HG02970 (cell line): Measurements from ENCODE around the gene ADORA2A.
"Not testable (repeated sequence)": the region's sequence is repeated elsewhere in the genome, so short reads cannot be mapped to it uniquely, and the experiment has no call there.

Experiments used
- ATAC-seq: cut with Tn5 transposase; IDR thresholded peaks from one replicate; pipeline ENCODE4 v1.9.1; 2021; ENCODE audit warnings: mild to moderate bottlenecking, moderate library complexity, moderate number of reproducible peaks; ENCODE audit not compliant: unreplicated experiment, low FRiP score

Gene ADORA2A

GRCh38 chr22:24474649-24475255 lies 47.4 kb downstream of the ADORA2A start:
- no peak for ATAC-seq

DNA sequence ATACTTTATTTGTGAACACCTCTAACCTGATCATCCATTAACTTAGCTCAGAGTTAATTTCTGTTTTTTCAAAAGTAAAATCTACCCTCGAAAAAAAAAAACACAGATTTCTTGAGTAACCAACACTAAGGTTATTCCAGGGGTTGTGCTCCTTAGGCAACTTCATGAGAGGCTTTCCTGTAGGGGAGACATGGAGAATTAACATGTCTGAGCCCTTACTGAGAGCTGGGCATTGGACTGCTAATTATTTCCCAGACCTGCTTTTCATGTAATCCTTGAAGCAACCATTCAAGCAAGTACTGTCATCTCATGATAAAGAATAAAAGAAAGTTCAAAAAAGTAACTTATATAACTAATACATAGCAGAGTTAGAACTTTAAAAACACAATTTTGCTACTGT lies 54.2 kb downstream of the ADORA2A start:
- no peak for ATAC-seq

- ATAC-seq = no peak
These were observed 55.2 kb downstream of the ADORA2A start for GRCh38 chr22:24482575-24482974.

DNA sequence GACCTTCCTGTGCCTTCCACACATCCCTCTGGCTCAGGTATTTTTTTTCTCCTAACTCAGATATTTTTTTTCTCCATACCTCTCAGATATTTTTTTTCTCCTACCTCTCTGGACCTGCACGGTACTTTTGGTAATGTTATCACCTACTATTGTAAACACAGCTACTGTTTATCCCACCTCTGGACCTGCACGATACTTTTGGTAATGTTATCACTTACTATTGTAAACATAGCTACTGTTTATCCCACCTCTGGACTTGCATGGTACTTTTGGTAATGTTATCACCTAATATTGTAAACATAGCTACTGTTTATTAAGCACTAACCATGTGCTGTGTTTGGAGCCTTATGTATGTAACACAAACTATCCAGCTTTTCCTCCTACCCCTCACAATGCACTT lies 55.6 kb downstream of the ADORA2A start:
- ATAC-seq = no peak

DNA sequence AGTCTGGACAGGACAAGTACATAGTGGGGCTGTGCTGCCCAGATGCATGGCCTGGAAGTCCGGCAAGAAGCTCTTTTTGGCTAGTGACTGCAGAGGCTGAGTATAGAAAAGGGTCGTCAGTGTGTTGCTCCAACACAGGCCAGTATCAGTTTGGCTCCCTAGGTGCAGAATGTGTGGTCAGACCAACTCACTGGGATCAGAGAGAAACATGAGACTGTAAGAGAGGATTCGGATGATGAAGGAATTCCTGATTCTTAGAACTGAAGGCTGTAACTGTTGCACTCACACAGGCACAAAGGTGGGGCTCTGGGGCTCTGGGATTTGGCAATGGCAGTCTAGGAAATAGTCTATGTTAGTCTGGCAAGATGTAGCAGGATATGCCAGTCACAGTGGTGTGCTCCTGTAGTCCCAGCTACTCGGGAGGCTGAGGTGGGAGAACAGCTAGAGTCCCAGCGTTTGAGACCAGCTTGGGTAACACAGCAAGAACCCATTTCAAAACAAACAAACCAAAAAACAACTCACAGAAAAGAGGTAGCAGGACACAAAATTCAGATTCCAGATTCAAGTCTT lies 56.7 kb downstream of the ADORA2A start:
- ATAC-seq = no peak

DNA sequence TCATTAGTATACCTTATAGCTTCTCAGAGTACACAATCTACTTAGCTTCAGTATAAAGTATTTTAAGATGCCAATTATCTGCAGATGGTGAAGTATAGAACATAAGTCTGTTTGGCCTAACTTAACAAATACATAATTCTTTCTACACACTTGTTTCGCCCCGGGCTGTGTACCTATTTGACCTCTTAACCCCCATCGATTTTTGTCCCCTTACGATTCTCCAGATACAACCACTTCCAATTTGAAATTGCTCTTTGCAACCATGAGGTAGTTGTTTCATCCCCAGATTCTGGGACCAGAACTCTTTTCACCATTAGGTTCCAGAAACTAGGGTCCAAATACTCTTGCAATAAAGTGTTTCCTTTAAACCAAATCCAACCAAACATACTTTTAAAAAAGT lies 57.8 kb downstream of the ADORA2A start:
- ATAC-seq = no peak

- no peak for ATAC-seq
These were observed 58.2 kb downstream of the ADORA2A start for GRCh38 chr22:24485608-24486007.

DNA sequence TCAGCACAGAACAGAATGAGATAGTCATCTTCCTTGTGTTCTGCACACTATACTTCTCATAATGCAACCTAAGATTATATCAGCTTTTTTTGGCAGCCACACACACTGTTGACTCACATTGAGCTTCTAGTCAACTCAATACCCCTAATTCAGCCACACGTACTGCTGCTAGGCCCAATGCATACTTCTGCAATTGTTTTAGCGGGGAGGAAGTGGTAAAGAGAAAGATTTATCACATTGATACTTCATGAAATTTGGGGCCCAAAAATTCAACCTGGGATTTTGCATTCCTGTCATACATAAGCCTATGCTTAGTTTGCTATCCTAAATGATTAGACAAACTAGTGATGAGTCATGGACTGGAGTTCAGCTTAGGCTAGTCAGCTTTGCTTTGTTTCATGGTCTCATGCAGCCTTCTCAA lies 59.1 kb downstream of the ADORA2A start:
- no peak for ATAC-seq

GRCh38 chr22:24489011-24489410 lies 61.6 kb downstream of the ADORA2A start:
- ATAC-seq = no peak

- not testable (repeated sequence) for ATAC-seq
These were observed 62.0 kb downstream of the ADORA2A start for GRCh38 chr22:24489434-24489833.
